Lower lobe of right lung (tissue), 2 donors: Measurements from ENCODE around the gene SPTB. TPM values are rescaled to one million over a fixed set of nuclear protein-coding genes. Genes with fewer than 3 reads are reported as not detected.
"Not testable (repeated sequence)": the region's sequence is repeated elsewhere in the genome, so short reads cannot be mapped to it uniquely, and the experiment has no call there.

Experiments
- ATAC-seq, 2 donors: fragments of 200-7000 bp; cut with Tn5 transposase; one replicate each; pipeline ENCODE4 v1.9.1; 2020 to 2022; ENCODE audit warnings: mild to moderate bottlenecking in 2 of 2, moderate library complexity in 2 of 2
- DNase-seq: peaks from one replicate; pipeline ENCODE4 v3.0.0-alpha.2; 2020
- H3K27ac ChIP-seq: fragments of 200-600 bp; one replicate; pipeline ENCODE4 v1.8.0; 2022
- H3K27me3 ChIP-seq: fragments of 200-600 bp; one replicate; pipeline ENCODE4 v1.8.0; 2022; ENCODE audit warnings: low read depth
- H3K36me3 ChIP-seq: fragments of 200-600 bp; one replicate; pipeline ENCODE4 v1.8.0; 2022; ENCODE audit warnings: mild to moderate bottlenecking
- H3K4me1 ChIP-seq: fragments of 200-600 bp; one replicate; pipeline ENCODE4 v1.8.0; 2022
- H3K4me3 ChIP-seq: fragments of 200-600 bp; one replicate; pipeline ENCODE4 v1.8.0; 2022; ENCODE audit warnings: mild to moderate bottlenecking
- H3K9me3 ChIP-seq: fragments of 200-600 bp; one replicate; pipeline ENCODE4 v1.8.0; 2022
- intact Hi-C: fragments of 100-400 bp; cut with DNase I; formaldehyde crosslinking; loops from one replicate; pipeline ENCODE4 v1.11.0; 2022
- total RNA-seq: library from RNA; stranded (reverse); fragmentation: NEBNext Ultra II Directional; extraction: Animal tissue kit (Norgen Biotek cat#: 25700); gene quantifications from one replicate; pipeline ENCODE4 v1.2.1, GENCODE V29; 2021
- TF ChIP-seq, protein P1 (sequence below): fragments of 200-600 bp; IDR thresholded peaks from one replicate; pipeline ENCODE4 v1.8.0; 2022; ENCODE audit warnings: antibody characterized with exemption, mild to moderate bottlenecking
- donor health status: DM: no; HTN: yes; CAD: no; lungs with severe emphysema.

The SPTB gene
- total RNA-seq, 1 donor from 2014 or later = 2.5 TPM

GRCh38 chr14:64807551-64807950 lies 72.2 kb downstream of the SPTB start:
- Histone ChIP-seq H3K27me3 (no peaks in the 10 kb centered on the region), H3K4me1 (peaks cover 11% of the 10 kb centered on the region), H3K9me3 (no peaks in the 10 kb centered on the region), H3K36me3 (no peaks in the 10 kb centered on the region), H3K27ac (no peak overlapping the region), H3K4me3 (no peak overlapping the region)
- TF ChIP-seq, protein P1, sequence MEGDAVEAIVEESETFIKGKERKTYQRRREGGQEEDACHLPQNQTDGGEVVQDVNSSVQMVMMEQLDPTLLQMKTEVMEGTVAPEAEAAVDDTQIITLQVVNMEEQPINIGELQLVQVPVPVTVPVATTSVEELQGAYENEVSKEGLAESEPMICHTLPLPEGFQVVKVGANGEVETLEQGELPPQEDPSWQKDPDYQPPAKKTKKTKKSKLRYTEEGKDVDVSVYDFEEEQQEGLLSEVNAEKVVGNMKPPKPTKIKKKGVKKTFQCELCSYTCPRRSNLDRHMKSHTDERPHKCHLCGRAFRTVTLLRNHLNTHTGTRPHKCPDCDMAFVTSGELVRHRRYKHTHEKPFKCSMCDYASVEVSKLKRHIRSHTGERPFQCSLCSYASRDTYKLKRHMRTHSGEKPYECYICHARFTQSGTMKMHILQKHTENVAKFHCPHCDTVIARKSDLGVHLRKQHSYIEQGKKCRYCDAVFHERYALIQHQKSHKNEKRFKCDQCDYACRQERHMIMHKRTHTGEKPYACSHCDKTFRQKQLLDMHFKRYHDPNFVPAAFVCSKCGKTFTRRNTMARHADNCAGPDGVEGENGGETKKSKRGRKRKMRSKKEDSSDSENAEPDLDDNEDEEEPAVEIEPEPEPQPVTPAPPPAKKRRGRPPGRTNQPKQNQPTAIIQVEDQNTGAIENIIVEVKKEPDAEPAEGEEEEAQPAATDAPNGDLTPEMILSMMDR = no peak
- intact Hi-C loops = no loop called here
- DNase-seq (no peak), ATAC-seq (no peak)

DNA sequence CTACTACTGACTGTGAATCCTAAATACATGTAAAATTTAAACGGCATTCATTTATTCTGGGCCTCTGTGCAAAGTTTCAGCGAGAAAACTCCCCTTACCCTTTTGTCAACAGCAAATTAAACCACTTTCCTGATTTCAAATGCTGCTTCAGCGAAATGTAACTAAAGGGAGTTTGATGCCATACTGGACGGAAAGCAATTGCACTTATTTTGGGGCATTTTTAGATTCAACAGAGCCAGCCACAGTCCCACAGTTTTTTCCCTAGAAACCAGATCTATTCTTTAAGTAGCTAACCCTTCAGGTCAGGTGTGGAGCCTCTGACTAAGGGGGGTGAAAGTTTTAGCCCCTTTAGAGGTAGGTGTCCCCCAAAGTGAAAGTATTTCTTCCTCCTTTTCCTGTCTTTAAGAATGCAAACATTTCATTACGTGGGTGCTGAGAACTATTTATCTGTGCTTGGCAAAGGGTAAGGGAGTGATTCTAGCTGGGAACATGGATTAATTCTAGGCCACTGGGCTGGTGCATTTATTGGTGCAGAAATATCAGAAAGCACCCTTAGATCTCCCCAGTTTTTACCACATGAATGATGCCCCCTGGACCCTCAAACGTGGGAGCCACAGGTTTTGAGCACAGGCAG lies 72.7 kb downstream of the SPTB start:
- no peaks in the 10 kb centered on the region for H3K27me3 ChIP-seq
- intact Hi-C loops = no loop called here
- ATAC-seq (no peak), DNase-seq (no peak)
- H3K9me3 ChIP-seq = no peaks in the 10 kb centered on the region
- H3K27ac ChIP-seq = no peak overlapping the region
- H3K36me3 ChIP-seq = no peaks in the 10 kb centered on the region
- H3K4me3 ChIP-seq = no peak overlapping the region
- TF ChIP-seq, protein P1 = no peak
- H3K4me1 ChIP-seq = peaks cover 11% of the 10 kb centered on the region

DNA sequence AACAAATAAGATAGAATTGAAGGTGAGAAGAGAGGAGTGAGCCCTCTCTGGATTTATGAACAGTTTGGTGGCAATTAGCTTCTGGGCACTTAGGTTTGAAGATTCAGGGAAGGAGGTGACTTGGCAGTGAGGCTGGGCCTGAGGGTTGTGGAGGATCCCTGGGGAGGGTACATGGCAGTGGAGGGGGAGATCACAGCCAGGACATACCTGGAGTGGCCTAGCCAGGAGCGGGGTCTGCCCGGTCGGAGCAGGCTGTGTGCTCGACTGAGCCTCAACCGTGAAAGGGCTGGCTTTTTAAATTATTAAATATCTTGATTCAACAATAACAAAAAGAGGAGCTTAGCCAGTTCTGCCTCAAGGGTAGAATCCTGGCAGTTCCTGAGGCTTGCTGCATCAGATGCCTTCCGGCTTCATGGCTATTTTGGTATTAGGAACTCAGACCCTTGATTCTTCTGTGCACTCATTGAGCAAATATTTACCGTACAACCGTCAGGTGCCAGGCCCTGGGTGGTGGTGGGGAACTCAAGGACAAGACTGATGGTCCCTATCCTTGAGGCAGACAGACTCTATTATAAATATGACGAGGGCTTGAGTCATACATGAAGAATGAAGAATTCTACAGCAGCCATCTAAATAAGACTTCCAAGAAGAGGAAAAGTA lies 73.4 kb downstream of the SPTB start:
- ATAC-seq = peak; percentile 72 to 91
- no peak for DNase-seq

GRCh38 chr14:64805646-64806045 lies 74.1 kb downstream of the SPTB start:
- H3K27me3 ChIP-seq, H3K9me3 ChIP-seq, intact Hi-C loops, H3K4me3 ChIP-seq, ATAC-seq, H3K36me3 ChIP-seq, DNase-seq: not testable (repeated sequence)
- Histone ChIP-seq H3K27ac (peak overlapping the region; percentile 47), H3K4me1 (peaks cover 11% of the 10 kb centered on the region)

More for the DNA sequence above, 73.4 kb downstream of the SPTB start:
- intact Hi-C loops = no loop called here
- no peak overlapping the region for H3K4me3 ChIP-seq
- H3K36me3 ChIP-seq = no peaks in the 10 kb centered on the region
- H3K27me3 ChIP-seq = no peaks in the 10 kb centered on the region
- H3K9me3 ChIP-seq = no peaks in the 10 kb centered on the region
- TF ChIP-seq, protein P1 = no peak
- peaks cover 11% of the 10 kb centered on the region for H3K4me1 ChIP-seq
- H3K27ac ChIP-seq = peak overlapping the region; percentile 47

- H3K27me3 ChIP-seq = no peaks in the 10 kb centered on the region
- no peak overlapping the region for H3K27ac ChIP-seq
- TF ChIP-seq, protein P1 = no peak
- H3K36me3 ChIP-seq = no peaks in the 10 kb centered on the region
- peaks cover 11% of the 10 kb centered on the region for H3K4me1 ChIP-seq
- no peak overlapping the region for H3K4me3 ChIP-seq
- no peaks in the 10 kb centered on the region for H3K9me3 ChIP-seq
- ATAC-seq (no peak), DNase-seq (no peak)
- intact Hi-C loops = no loop called here
Observed at GRCh38 chr14:64804754-64805260, 74.9 kb downstream of the SPTB start.

DNA sequence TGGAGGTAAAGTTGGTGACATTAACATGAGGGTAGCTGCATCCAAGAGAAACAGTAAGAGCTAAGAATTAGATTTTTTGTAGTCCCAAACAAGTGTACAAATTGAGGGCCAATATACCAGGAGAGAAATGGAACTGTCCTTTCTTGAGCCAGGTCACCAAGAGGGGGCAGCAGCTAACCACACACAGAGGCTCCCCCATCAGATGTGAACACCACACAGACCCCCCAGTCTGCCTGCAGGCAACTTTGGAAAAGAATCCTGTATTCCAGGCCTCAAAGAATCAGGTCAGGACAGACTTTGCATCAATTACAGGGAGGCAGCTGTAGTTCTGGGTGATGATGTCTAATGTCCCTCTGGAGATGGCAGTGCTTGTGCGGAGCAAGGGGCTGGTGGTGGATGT lies 77.9 kb downstream of the SPTB start:
- intact Hi-C loops = no loop called here
- Histone ChIP-seq H3K36me3 (no peaks in the 10 kb centered on the region), H3K4me3 (no peak overlapping the region), H3K27me3 (no peaks in the 10 kb centered on the region), H3K4me1 (peaks cover 11% of the 10 kb centered on the region), H3K27ac (no peak overlapping the region), H3K9me3 (no peaks in the 10 kb centered on the region)
- no peak for ATAC-seq
- TF ChIP-seq, protein P1 = peak; percentile 20
- DNase-seq = no peak
